DND-41 (cell line): ENCODE results near the gene KANK3.

ENCODE experiments used
- EZH2 ChIP-seq: IDR thresholded peaks from 3 replicates; pipeline ENCODE4 v1.6.1; 2012; ENCODE audit warnings: borderline replicate concordance, low read depth, mild to moderate bottlenecking, moderate library complexity, low read length, inconsistent platforms; ENCODE audit not compliant: severe bottlenecking
- TF ChIP-seq, protein P1 (sequence below): IDR thresholded peaks from 2 replicates; pipeline ENCODE4 v1.5.1; 2012; ENCODE audit warnings: borderline replicate concordance, low read length, moderate library complexity, mild to moderate bottlenecking; ENCODE audit not compliant: poor library complexity, severe bottlenecking; ENCODE audit errors: extremely low read depth

GRCh38 chr19:8336072-8336569 lies 6.9 kb downstream of the KANK3 start:
- TF ChIP-seq, protein P1, sequence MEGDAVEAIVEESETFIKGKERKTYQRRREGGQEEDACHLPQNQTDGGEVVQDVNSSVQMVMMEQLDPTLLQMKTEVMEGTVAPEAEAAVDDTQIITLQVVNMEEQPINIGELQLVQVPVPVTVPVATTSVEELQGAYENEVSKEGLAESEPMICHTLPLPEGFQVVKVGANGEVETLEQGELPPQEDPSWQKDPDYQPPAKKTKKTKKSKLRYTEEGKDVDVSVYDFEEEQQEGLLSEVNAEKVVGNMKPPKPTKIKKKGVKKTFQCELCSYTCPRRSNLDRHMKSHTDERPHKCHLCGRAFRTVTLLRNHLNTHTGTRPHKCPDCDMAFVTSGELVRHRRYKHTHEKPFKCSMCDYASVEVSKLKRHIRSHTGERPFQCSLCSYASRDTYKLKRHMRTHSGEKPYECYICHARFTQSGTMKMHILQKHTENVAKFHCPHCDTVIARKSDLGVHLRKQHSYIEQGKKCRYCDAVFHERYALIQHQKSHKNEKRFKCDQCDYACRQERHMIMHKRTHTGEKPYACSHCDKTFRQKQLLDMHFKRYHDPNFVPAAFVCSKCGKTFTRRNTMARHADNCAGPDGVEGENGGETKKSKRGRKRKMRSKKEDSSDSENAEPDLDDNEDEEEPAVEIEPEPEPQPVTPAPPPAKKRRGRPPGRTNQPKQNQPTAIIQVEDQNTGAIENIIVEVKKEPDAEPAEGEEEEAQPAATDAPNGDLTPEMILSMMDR = no peak
- no peak for TF ChIP-seq EZH2
